Smooth muscle cell (in vitro differentiated cells): Measurements from ENCODE around the gene FHIT. TPM values are rescaled to one million over a fixed set of nuclear protein-coding genes. Genes with fewer than 3 reads are reported as not detected.

Experiments
- DNase-seq: peaks from one replicate; lab custom pipeline; 2025; ENCODE audit not compliant: unreplicated experiment; lab: John Stamatoyannopoulos, UW
- H2AFZ ChIP-seq: fragments of 200-600 bp; sonication (generic); 2 replicates; pipeline ENCODE4 v1.6.0; 2016; ENCODE audit warnings: antibody characterized with exemption, low read depth, mild to moderate bottlenecking
- H3F3A ChIP-seq: fragments of 200-600 bp; sonication (generic); 2 replicates; pipeline ENCODE4 v1.6.0; 2017; ENCODE audit warnings: antibody characterized with exemption, low read depth
- H3K27ac ChIP-seq: fragments of 200-600 bp; sonication (generic); 2 replicates; pipeline ENCODE4 v1.5.1; 2016; ENCODE audit warnings: low read depth, mild to moderate bottlenecking
- H3K27me3 ChIP-seq: fragments of 200-600 bp; sonication (generic); 2 replicates; pipeline ENCODE4 v1.6.1; 2016; ENCODE audit warnings: low read depth, mild to moderate bottlenecking
- H3K36me3 ChIP-seq: fragments of 200-600 bp; sonication (generic); 2 replicates; pipeline ENCODE4 v1.5.1; 2016; ENCODE audit warnings: low read depth
- H3K4me1 ChIP-seq: fragments of 200-600 bp; sonication (generic); 2 replicates; pipeline ENCODE4 v1.5.1; 2016; ENCODE audit warnings: low read depth
- H3K4me2 ChIP-seq: fragments of 200-600 bp; sonication (generic); 2 replicates; pipeline ENCODE4 v1.6.0; 2016; ENCODE audit warnings: mild to moderate bottlenecking
- H3K4me3 ChIP-seq: fragments of 200-600 bp; sonication (generic); 2 replicates; pipeline ENCODE4 v1.5.1; 2016; ENCODE audit warnings: mild to moderate bottlenecking
- H3K79me2 ChIP-seq: fragments of 200-600 bp; sonication (generic); 2 replicates; pipeline ENCODE4 v1.6.0; 2016; ENCODE audit warnings: low read depth, mild to moderate bottlenecking
- H3K9ac ChIP-seq: fragments of 200-600 bp; sonication (generic); 2 replicates; pipeline ENCODE4 v1.6.0; 2016; ENCODE audit warnings: low read depth
- H3K9me3 ChIP-seq: fragments of 200-600 bp; sonication (generic); replicated peaks from 2 replicates; pipeline ENCODE4 v1.5.1; 2016; ENCODE audit warnings: low read depth
- H4K20me1 ChIP-seq: fragments of 200-600 bp; sonication (generic); 2 replicates; pipeline ENCODE4 v1.6.0; 2016; ENCODE audit warnings: low read depth
- CTCF ChIP-seq: fragments of 200-600 bp; sonication (generic); IDR thresholded peaks from 2 replicates; pipeline ENCODE4 v1.5.1; 2017; ENCODE audit warnings: borderline replicate concordance, mild to moderate bottlenecking, antibody characterized with exemption; ENCODE audit not compliant: insufficient read depth, poor library complexity, severe bottlenecking
- WGBS: methylation state at CpG from one replicate; pipeline ENCODE4 v1.1.7; 2016; ENCODE audit warnings: low lambda C conversion rate; 5-methylcytosine and 5-hydroxymethylcytosine counted together
- polyA plus RNA-seq: library from polyadenylated mRNA; unstranded; fragments of >200 nt; fragmentation: Nextera tagmentation; extraction: Ambion mirVana; gene quantifications from 2 replicates; pipeline ENCODE4 v1.2.1, GENCODE V29; 2016
- total RNA-seq: library from RNA; depleted of rRNA; stranded (reverse); fragments of >200 nt; gene quantifications from 2 replicates; pipeline ENCODE4 v1.2.3, GENCODE V29; 2014

FHIT gene
- total and polyA plus RNA-seq, 2 experiments from 2014 or later: 5.9 to 6.7 TPM

DNA sequence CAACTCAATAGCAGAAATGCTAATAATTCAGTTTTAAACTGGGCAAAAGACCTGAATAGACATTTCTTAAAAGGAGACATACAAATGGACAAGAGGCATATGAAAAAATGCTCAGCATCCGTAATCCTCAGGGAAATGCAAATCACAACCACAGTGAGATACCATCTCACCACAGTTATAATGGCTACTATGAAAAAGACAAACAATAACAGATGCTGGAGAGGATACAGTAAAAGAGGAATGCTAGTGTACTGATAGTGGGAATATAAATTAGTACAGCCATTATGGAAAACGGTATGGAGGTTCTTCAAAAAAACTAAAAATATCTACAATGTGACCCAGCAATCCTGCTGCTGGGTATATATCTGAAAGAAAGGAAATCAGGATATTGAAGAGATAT, 367.2 kb downstream of the FHIT start:
- Histone ChIP-seq H3K4me2 (no peak overlapping the region), H3K79me2 (no peaks in the 10 kb centered on the region), H4K20me1 (no peaks in the 10 kb centered on the region), H3K36me3 (no peaks in the 10 kb centered on the region), H2AFZ (no peak overlapping the region), H3K27ac (no peak overlapping the region), H3K9me3 (peaks cover 4% of the 10 kb centered on the region), H3F3A (no peaks in the 10 kb centered on the region), H3K4me3 (no peak overlapping the region), H3K4me1 (no peaks in the 10 kb centered on the region), H3K27me3 (no peaks in the 10 kb centered on the region), H3K9ac (no peak overlapping the region)
- 70% methylated on average over 2 of the region's 2 CpGs for WGBS
- no peak for DNase-seq
- no peak for TF ChIP-seq CTCF

DNA sequence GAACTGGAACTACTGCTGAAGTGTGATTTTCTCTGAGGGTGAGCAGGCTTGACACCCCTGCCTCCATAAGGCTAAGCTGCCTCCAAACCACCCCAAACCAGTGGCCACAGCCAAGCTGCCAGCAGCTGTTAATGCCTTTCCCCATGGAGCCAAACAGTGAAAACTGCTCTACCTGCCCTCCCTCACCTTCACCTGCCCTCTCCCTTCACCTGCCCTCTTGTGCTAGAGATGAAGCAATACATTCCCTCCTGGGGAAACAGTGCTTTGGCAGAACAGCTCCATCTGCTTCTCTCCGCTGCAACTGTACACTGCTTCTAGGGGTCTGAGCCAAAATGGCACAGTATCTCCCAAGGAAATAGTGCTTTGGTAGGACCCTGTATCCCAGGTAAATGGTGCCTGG, 374.1 kb downstream of the FHIT start:
- H3K36me3 ChIP-seq: no peaks in the 10 kb centered on the region
- H4K20me1 ChIP-seq: no peaks in the 10 kb centered on the region
- H3K27ac ChIP-seq: no peak overlapping the region
- no peak for TF ChIP-seq CTCF
- no peak overlapping the region for H3K4me2 ChIP-seq
- no peak overlapping the region for H3K4me3 ChIP-seq
- H3K9me3 ChIP-seq: peaks cover 4% of the 10 kb centered on the region
- WGBS: 96% methylated on average over 1 of the region's 1 CpG
- H3K9ac ChIP-seq: no peak overlapping the region
- no peaks in the 10 kb centered on the region for H3F3A ChIP-seq
- H3K79me2 ChIP-seq: no peaks in the 10 kb centered on the region
- H3K4me1 ChIP-seq: peaks cover 20% of the 10 kb centered on the region
- no peaks in the 10 kb centered on the region for H3K27me3 ChIP-seq
- no peak for DNase-seq
- H2AFZ ChIP-seq: no peak overlapping the region

GRCh38 chr3:60870396-60870795, 380.9 kb downstream of the FHIT start:
- Histone ChIP-seq H3K79me2 (no peaks in the 10 kb centered on the region), H3K27ac (no peak overlapping the region), H2AFZ (no peak overlapping the region), H3K27me3 (no peaks in the 10 kb centered on the region), H3K4me3 (no peak overlapping the region), H3K36me3 (no peaks in the 10 kb centered on the region), H4K20me1 (no peaks in the 10 kb centered on the region), H3K9ac (no peak overlapping the region), H3K9me3 (peaks cover 3% of the 10 kb centered on the region), H3K4me2 (no peak overlapping the region), H3K4me1 (peaks cover 20% of the 10 kb centered on the region), H3F3A (no peaks in the 10 kb centered on the region)
- no peak for DNase-seq
- 96% methylated on average over 3 of the region's 3 CpGs for WGBS
- TF ChIP-seq CTCF: no peak

DNA sequence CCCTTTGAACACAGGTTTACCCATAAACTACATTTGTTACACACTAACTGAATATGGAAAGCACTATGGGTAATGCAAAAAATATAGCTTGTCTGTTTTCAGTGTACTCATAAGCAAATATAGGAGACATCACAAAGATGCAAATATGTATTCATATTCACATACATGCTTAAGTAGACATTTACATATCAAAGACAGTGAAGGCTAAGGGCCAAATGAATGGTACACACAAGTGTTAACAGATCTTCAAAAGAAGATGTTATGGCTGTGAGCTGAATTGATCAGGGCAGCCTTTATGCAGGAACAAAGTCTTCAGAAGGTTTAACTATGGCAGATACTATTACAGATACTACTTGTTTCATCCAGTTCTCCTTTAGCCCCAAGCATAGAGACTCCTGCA, 384.1 kb downstream of the FHIT start:
- Histone ChIP-seq H3K27me3 (no peaks in the 10 kb centered on the region), H3K4me3 (no peak overlapping the region), H2AFZ (no peak overlapping the region), H3K4me2 (no peak overlapping the region), H4K20me1 (no peaks in the 10 kb centered on the region), H3F3A (no peaks in the 10 kb centered on the region), H3K27ac (no peak overlapping the region), H3K4me1 (no peaks in the 10 kb centered on the region), H3K36me3 (no peaks in the 10 kb centered on the region), H3K79me2 (no peaks in the 10 kb centered on the region), H3K9me3 (peaks cover 3% of the 10 kb centered on the region), H3K9ac (no peak overlapping the region)
- TF ChIP-seq CTCF: no peak
- DNase-seq: no peak
